Left ventricle myocardium inferior (tissue), 1 donor: Measurements from ENCODE around the gene COX10. TPM values are rescaled to one million over a fixed set of nuclear protein-coding genes. Genes with fewer than 3 reads are reported as not detected.

ENCODE experiments used
- DNase-seq: peaks from one replicate; pipeline ENCODE4 v3.0.0-alpha.2; 2020
- H3K27ac ChIP-seq: fragments of 200-600 bp; replicated peaks from 2 replicates; pipeline ENCODE4 v1.8.0; 2021
- H3K27me3 ChIP-seq: fragments of 200-600 bp; 2 replicates; pipeline ENCODE4 v1.8.0; 2021; ENCODE audit warnings: low read depth
- H3K36me3 ChIP-seq: fragments of 200-600 bp; 2 replicates; pipeline ENCODE4 v1.8.0; 2021
- H3K4me1 ChIP-seq: fragments of 200-600 bp; 2 replicates; pipeline ENCODE4 v1.8.0; 2021
- H3K4me3 ChIP-seq: fragments of 200-600 bp; 2 replicates; pipeline ENCODE4 v1.8.0; 2021; ENCODE audit warnings: mild to moderate bottlenecking, moderate library complexity
- H3K9me3 ChIP-seq: fragments of 200-600 bp; replicated peaks from 2 replicates; pipeline ENCODE4 v1.8.0; 2021
- intact Hi-C: fragments of 100-400 bp; cut with micrococcal nuclease; formaldehyde crosslinking; loops from one replicate; pipeline ENCODE4 v1.11.0; 2022
- total RNA-seq: library from RNA; stranded (reverse); fragmentation: NEBNext Ultra II Directional; extraction: Animal tissue kit (Norgen Biotek cat#: 25700); gene quantifications from one replicate; pipeline ENCODE4 v1.2.1, GENCODE V29; 2021
- TF ChIP-seq, protein P1 (sequence below): fragments of 200-600 bp; IDR thresholded peaks from 2 replicates; pipeline ENCODE4 v1.8.0; 2021; ENCODE audit warnings: antibody characterized with exemption, mild to moderate bottlenecking, borderline replicate concordance
- donor health status: DM: no; HTN: yes; CAD: no; lungs with severe emphysema.

The COX10 gene
- total RNA-seq, 1 donor from 2014 or later, result 46.3 TPM

DNA sequence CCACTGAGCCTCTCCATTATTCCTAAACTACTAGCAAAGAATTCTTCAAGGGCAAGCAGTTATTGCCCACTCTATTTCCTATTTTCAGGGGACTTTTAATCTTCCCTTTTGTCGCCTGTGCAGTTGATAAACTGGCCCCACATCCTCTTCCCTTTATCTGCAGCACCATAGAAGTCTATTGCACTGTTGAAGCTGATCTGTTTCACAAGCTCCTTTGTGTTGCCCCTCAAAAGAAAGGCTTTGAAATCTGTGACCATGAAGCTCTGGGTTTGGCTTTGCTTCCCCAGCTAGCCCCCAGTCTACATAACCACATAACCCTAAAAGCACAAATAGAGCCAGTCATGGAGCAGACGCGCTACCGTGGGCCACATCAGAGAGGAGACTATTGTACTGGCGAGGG, 130.3 kb downstream of the COX10 start:
- Histone ChIP-seq H3K27me3 (no peaks in the 10 kb centered on the region), H3K4me3 (no peak overlapping the region), H3K27ac (no peak overlapping the region), H3K9me3 (no peaks in the 10 kb centered on the region), H3K4me1 (peaks cover 61% of the 10 kb centered on the region), H3K36me3 (no peaks in the 10 kb centered on the region)
- no peak for DNase-seq
- TF ChIP-seq, protein P1, sequence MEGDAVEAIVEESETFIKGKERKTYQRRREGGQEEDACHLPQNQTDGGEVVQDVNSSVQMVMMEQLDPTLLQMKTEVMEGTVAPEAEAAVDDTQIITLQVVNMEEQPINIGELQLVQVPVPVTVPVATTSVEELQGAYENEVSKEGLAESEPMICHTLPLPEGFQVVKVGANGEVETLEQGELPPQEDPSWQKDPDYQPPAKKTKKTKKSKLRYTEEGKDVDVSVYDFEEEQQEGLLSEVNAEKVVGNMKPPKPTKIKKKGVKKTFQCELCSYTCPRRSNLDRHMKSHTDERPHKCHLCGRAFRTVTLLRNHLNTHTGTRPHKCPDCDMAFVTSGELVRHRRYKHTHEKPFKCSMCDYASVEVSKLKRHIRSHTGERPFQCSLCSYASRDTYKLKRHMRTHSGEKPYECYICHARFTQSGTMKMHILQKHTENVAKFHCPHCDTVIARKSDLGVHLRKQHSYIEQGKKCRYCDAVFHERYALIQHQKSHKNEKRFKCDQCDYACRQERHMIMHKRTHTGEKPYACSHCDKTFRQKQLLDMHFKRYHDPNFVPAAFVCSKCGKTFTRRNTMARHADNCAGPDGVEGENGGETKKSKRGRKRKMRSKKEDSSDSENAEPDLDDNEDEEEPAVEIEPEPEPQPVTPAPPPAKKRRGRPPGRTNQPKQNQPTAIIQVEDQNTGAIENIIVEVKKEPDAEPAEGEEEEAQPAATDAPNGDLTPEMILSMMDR, result no peak
- intact Hi-C loops, result no loop called here

DNA sequence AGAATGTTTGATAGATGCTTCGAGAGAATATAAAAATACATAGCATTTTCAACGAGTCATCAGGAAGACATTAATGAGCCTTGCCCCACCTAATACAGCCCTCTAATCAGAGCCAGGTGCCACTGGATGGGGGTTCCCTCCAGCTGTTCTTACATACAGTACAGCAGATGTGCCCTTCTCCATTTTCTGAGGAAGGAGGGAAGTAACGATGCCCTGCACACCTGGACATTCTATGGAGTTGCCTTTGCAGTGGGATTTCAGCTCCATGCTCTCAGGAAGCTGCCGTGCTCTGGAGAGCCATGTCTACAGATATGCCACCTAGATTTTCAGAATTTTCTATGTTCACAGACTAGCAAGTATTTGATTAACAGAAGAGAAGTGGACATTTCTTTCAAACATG, 131.1 kb downstream of the COX10 start:
- no peaks in the 10 kb centered on the region for H3K9me3 ChIP-seq
- TF ChIP-seq, protein P1, result no peak
- no peak for DNase-seq
- H3K4me3 ChIP-seq, result no peak overlapping the region
- H3K27me3 ChIP-seq, result no peaks in the 10 kb centered on the region
- no peaks in the 10 kb centered on the region for H3K36me3 ChIP-seq
- intact Hi-C loops, result no loop called here
- H3K4me1 ChIP-seq, result peaks cover 63% of the 10 kb centered on the region
- no peak overlapping the region for H3K27ac ChIP-seq

DNA sequence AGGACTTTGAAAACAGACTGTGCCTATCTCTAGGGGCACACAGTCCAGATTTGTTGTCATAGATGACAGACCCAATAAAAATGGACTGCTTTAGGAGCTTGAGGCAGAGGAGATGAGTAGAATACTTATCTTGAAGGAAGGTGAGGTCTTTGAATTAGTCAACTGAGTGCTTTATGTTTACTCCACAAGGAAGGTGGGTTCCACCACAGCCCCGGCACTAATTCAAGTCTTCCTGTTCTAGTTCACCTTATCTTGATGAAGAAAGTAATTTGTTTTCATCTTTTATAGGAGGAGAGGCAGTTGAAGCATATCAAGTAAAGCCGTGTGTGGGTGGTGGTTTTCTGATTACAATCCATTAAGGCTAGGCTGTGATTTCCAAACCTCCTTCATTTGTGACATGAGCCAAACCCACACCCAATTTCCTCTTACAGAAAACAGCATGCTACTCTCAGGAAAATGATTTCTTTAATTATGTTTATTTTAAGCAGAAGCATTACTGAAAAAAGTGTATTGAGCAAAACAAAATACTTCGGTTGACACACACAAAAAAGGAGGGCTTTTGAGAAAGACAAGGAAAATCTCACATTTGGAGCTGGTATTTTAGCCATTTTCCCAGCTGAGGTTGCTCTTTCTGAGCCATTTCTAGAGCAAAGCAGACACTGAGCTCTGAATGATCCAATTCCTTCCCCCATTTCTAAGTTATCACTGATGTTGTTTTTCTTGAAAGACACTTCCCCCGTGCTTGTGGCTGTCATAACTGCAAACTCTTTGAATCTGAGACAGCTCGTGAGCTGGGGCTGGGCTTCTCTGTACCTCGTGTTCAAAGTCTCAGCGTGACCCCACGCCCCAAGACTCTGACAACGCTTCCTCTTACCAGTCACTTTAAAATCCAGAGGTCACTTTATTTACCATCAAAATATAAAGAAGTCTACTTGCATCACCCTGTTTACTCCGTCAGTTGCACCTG, 132.0 kb downstream of the COX10 start:
- no peak for DNase-seq

GRCh38 chr17:14201988-14202380, 132.7 kb downstream of the COX10 start:
- Histone ChIP-seq H3K4me3 (no peak overlapping the region), H3K27me3 (no peaks in the 10 kb centered on the region), H3K4me1 (peaks cover 72% of the 10 kb centered on the region), H3K9me3 (no peaks in the 10 kb centered on the region), H3K36me3 (peaks cover 5% of the 10 kb centered on the region), H3K27ac (peak overlapping the region; percentile 43)
- intact Hi-C loops, result no loop called here
- TF ChIP-seq, protein P1, result no peak
- DNase-seq, result no peak

More for the DNA sequence above, 132.0 kb downstream of the COX10 start:
- H3K36me3 ChIP-seq, result no peaks in the 10 kb centered on the region
- intact Hi-C loops, result no loop called here
- TF ChIP-seq, protein P1, result no peak
- no peaks in the 10 kb centered on the region for H3K27me3 ChIP-seq
- H3K4me3 ChIP-seq, result no peak overlapping the region
- no peaks in the 10 kb centered on the region for H3K9me3 ChIP-seq
- H3K4me1 ChIP-seq, result peaks cover 70% of the 10 kb centered on the region
- peak overlapping the region; percentile 43 for H3K27ac ChIP-seq

DNA sequence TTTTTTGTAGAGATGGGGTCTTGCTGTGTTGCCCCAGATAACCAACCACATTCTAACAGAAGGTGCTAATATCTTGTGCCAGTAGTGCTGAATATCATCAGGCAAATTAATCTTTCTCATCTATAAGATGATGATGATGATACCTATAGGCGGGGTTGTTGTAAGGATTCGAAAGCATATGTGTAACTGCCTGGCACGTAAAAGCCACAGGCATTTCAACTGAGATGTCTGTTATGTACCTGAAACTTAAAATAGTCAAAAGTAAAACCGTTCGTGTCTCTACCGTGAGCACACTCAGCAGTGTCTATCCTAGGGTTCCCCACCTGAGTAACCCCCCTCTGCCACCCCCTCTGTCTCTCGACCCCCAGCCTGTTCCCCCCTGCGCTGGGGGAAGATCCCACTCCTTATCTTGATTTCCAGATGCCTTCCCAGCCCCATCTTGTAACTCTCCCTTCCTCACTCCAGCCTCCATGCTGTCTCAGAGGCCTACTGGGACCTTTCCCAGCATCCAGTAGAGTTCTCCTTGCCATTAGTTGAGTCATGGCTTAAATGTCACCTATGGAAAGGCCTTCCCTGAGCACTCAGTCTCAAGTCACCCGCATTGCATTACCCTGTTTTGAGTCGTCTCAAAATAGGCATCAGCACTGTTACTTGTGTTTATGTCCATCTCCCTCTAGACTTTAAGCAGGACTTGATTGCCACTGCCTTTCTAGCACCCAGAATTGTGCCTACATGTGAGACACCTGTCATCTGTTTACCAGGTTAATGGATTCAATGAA, 133.3 kb downstream of the COX10 start:
- TF ChIP-seq, protein P1, result no peak
- Histone ChIP-seq H3K4me3 (no peak overlapping the region), H3K9me3 (no peaks in the 10 kb centered on the region), H3K27me3 (no peaks in the 10 kb centered on the region), H3K27ac (no peak overlapping the region), H3K36me3 (peaks cover 11% of the 10 kb centered on the region), H3K4me1 (peaks cover 66% of the 10 kb centered on the region)
- no peak for DNase-seq
- intact Hi-C loops, result no loop called here
